Measurements from ENCODE around the gene PGC.

PGC gene

DNA sequence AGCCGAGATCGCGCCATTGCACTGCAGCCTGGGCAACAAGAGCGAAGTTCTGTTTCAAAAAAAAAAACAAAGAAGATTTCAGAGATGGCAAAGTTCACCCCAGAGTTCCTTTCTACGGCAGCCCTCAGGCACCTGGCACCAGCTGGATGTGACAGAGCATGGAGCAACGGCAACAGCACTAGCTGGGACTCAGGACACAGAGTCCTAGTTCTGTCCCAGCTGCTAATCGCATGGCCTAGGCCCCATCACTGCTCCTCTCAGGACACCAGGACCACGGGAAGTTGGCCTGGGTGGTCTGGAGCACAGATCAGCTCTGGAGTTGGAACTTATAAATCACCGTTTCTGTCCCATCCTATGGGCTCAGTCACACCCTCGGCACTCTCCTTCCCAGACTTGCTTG lies 1.1 kb downstream of the PGC start:
- no peak for DNase-seq (ENCODE audit: low read depth in 2 of 2)

DNA sequence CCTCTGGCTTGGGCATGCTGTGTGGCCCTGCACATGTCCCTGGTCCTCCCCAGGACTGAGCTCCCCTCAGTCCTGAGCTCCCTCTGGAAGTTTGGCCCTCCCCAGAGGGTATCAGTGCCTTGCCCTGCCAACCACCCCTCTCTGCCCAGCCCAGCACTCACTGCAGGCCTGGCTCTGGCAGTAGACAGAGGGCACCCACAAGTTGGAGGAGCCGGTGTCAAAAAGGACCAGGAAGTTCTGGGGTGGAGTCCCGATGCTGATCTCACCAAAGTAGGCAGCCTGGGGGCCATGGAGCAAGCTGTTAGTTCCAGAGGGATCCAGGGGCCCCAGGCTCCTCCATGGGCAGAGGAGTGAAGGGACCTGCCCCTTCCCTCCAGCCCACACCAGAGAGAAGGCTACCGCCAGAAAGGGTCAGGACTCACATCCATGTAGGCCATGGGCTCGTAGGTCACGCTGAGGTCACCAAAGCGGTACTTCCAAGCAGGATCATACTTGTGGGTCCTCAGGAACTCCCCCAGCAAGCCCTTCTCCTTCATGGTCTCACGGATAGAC lies 2.9 kb downstream of the PGC start:
- DNase-seq (ENCODE audit: low read depth in 2 of 2), result no peak

DNA sequence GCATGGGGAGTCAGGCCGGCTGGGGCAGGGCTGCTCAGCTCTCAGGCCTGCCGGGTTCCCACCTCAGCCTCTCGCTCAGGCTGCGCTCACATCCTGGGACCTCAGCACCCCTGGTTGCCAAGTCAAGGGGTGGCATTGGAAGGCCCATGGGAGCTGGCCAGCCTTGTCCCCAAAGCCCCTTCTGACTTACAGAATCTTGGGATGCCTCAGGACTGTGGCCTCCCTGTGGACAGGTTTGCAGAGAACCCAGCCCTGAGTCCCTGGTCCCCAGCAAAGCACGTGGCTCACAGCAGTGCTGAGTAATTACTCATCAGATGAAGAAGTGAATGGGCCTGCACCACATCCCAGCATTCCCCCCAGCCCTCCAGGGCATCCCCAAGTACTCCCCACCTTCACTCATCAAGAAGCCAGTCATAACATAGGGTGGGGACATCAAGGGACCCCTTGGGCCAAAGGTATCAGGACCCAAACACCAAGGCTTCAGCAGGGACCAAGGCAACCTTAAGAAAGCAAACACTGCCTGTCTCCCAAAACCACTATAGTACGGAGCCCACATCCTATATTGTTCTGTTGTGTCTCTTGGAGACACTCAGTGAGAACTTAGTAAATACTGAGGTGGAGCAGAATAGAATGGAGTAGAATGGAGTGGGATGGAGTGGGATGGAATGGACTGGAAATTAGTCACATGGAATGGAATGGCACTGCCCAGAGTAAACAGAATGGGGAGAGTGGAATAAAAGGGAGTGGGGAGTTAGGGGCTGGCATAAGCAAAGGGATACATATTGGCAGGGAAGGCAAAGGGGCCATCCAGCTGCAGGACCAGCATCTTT lies 3.6 kb downstream of the PGC start:
- no peak for DNase-seq (ENCODE audit: low read depth in 2 of 2)

DNA sequence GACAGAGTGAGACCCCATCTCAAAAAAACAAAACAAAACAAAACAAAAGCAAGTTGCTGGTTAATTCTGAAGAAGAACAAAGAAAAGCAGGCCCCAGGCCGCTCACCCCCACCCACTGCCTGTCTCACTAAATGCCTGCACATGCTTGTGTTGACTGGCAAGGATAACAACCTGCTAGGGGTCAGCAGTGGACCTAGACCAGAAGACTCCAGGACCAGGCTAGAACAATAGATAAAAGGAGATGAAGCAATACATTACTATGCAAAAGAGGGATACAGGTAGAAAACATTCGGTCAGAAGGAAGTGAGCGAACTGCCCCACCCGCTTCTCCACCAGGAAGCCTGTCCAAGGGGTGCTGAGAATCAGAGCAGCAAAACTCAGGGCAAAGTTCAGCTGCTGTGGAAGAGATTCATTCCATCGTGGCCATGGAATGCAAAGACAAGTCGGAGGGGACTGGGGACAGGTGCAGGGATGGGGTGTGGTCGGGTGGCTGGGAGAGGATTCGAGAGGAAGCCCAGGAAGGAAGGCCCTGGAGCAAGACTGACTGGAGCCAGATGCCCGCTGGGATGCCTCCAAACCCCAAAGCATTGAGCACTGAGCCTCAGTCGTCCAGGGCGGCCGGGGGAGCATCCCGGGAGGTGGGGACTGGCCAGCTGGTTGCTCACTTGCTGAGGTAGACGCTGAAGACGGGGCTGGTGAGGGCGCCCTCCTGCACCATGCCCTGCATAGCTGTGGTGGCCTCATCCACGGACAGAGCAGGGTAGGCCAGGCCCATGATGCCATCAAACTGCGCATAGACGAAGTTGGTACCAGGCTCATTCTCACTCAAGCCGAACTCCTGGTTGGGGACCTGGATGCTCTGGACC lies 5.3 kb downstream of the PGC start:
- no peak for DNase-seq (ENCODE audit: low read depth in 2 of 2)

DNA sequence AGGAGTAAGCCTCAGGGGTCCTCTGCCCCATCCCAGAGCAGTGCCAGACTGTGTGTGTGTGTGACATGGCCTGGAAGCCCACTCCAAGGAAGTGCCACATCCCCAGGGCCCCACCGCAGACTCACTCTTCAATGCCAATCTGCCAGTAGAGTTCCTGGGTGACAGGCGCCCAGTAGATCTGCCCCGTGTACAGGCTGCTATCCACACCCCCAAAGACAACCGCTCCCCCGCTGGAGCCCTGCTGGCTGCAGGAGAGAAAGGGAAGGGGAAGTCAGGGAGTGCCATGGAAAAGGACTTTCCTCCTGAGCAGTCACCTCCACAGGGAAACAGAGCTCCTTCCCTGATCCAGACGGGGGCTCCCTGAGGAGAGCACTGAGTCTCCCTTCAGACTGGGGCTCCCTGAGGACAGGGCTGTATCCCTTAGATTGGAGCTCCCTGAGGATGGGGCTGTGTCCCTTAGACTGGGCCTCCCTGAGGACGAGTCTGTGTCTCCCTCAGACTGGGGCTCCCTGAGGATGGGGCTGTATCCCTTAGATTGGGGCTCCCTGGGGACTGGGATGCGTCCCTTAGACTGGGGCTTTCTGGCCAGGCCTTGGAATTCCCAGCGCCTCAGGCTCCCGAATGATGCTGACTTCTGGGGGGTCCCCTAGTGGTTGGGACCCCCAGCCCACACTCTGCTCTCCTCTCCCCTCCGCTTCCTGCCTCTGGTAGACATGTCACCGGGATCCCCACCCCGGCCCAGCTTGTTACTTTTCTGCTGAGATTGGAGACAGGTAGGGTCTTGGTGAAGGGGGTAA lies 6.6 kb downstream of the PGC start:
- no peak for DNase-seq (ENCODE audit: low read depth in 2 of 2)

DNA sequence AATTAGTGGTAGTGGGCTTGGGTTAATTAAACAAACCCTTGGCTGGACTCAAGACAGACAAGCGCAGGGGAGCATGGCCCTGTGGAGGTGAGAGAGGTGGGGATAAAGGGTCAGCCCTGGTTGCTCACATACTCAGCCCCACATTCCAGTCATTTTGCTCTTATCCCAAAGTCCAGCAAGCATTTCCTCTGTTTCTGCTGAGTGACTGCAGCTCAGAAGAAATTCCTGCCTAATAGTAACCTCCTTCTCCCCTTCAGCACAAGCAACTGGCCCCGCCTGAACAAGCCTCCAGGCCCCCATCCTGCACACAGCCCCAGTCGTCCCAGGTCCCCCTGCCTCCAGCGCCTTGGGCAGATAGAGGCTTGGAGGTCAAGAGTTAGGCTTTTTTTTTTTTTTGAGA lies 8.2 kb downstream of the PGC start:
- DNase-seq (ENCODE audit: low read depth in 2 of 2), result no peak

DNA sequence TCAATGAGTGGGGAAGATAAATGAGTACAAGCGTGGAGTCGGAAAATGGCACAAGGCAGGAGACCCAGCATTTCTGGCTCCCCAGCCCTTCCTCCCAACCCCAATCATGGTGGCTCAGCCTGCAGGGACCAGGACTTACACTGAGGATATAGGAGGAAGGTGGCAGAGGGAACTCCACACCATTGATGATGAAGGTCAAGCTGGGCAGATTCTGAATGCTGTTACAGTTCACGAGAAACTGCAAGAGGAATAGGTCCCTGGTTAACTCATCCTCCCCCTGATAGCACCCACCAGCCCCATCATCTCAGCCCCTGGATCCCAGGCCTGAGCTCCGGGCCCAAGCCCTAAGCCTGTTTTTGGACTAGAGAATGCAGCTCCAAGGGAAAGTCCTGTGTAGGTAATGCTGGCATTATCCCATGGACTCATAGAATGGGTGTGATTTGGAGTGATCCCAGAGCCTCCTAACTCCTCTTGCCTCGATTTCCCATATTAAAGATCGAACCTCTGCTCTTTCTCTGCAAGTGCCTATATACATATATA lies 9.5 kb downstream of the PGC start:
- DNase-seq (ENCODE audit: low read depth in 2 of 2), result no peak

DNA sequence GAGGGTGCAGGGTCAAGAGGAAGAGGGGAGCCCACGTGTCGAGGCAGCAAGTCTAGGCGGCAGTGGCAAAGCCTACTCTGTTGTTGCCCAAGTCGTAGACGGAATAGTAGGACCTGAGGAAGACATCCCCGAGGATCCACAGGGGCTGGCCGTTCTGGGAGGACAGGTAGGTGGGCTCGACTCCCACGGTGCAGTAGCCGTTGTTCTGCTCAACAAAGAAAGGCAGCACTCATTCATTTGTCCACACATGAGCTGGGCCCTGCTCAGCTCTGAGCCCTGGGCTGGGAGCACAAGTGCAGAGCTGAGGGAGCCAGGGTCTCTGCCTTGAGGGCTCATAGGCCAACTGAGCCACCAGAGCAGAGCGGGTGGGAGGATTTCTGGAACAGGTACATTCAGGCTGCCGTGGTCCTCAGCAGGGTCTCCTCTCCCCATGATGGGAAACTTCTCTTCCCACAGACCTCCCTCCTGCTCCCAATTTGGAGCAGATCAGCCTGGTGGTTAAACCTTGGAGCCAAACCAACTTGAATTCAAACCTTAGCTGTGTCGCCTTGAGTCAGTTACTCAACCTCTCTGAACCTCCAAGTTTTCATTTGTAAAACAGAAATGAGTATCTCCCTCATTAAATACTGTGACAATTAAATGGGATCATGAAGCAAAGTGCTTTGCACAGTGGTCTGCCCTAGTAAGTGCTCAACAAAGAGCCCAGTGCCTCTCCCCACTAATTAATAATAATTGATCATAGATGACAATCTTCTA lies 10.2 kb downstream of the PGC start:
- no peak for DNase-seq (ENCODE audit: low read depth in 2 of 2)

DNA sequence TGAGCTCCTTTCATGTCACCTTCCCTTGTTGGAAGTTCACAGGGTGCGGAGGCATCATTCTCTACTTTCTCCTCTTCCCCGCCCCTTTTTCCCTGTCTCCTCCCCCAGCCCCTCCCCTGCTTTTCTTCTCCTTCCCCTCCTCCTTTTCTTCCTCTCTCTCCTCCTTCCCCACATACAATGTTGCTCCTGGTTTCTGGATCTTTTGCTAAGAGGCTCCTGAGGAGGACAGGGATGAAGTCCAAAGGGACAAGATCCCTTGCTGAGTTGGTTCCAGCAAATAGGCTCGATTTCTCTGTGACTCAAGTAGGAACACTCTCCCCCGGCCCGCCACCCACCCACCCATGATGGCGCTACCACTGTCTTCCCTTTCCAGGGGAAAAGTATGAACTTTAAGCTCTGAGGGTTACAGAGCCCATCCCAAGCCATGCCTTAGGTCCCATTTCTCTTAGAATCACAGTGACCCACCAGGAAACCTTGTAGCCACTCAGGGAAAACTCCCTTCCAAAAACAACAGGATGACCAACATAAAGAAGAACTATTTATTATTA lies 10.9 kb downstream of the PGC start:
- no peak for DNase-seq (ENCODE audit: low read depth in 2 of 2)

DNA sequence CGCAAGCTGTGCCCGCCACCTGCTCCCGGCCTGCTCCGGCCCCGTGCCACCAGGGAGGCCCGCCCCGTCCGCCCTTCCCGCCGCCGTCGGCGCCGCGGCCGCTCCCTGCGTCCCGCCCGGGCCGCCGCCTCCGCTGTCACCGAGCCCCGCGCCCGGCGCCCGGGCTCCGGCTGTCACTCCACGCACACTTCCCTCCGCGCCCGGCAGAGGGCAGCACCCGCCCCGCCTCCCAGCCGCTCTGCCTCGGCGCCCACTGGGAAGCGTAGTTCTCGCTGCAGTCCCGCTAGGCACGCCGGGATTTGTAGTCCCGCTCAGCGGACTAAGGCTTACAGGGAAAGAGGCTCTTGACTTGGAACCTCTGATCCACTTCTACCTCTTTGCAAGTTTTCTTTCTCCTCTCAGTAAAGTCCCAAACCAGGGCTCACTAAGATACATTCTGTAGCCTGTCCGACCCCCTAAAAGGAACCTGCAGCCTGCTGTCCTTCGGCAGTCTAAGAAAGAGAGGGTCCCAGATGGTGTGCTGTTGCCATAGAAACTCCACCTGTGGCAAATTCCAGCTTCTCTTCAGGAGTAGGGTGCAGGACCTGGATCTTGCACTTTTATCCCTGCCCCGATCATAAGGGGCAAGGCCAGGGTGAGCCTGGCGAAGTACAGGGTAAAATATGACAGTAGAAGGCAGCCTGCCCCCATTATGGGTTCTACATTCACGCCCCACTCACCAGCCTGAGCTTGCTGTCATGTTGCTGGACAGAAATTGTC lies 11.6 kb downstream of the PGC start, which contains the start of gene TFEB:
Gene TFEB, minus strand, starts transcription at position 182 of the 759 bp plus-strand sequence. CDS start 44,395 bp downstream, outside the sequence.
- DNase-seq (ENCODE audit: low read depth in 2 of 2), result peak; percentile 81 to 85

DNA sequence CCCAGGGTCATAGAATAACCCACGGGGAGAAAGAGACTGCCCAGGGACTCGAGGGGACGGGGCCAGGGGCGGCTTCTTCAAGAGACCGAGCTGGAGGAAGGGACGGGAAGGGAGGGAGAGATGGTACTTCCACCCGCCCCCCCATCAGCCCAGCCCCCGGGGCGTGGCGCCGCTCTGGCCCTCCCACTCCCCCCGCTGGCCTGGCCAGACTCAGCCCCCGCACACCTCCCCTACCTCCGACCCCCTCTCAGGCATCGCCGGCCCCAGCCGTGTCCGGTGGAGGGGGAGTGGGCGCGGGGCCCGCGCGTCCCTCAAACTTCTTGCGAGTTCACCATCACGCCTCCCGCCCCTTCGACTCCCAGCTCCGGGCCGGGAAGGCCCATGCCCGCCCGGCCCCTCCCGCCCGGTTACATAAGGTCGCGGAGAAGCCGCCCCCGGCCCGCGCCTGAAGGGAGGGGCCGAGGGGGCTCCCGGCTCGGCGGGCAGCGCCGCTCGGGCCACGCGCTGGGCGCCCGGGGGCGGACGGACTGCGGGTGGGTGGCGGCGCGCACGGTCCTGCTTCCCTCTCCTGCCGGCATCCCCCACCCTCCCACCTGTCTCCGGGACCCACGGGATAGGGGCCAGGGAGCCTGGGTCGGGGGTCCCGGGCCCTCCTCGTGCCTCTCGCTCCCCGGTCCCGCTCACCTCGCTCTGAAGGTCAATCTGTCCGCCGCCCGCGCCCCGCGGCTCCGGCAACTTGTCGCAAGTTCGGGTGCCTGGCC lies 12.4 kb downstream of the PGC start:
- peak; percentile 45 to 50 for DNase-seq (ENCODE audit: low read depth in 2 of 2)

DNA sequence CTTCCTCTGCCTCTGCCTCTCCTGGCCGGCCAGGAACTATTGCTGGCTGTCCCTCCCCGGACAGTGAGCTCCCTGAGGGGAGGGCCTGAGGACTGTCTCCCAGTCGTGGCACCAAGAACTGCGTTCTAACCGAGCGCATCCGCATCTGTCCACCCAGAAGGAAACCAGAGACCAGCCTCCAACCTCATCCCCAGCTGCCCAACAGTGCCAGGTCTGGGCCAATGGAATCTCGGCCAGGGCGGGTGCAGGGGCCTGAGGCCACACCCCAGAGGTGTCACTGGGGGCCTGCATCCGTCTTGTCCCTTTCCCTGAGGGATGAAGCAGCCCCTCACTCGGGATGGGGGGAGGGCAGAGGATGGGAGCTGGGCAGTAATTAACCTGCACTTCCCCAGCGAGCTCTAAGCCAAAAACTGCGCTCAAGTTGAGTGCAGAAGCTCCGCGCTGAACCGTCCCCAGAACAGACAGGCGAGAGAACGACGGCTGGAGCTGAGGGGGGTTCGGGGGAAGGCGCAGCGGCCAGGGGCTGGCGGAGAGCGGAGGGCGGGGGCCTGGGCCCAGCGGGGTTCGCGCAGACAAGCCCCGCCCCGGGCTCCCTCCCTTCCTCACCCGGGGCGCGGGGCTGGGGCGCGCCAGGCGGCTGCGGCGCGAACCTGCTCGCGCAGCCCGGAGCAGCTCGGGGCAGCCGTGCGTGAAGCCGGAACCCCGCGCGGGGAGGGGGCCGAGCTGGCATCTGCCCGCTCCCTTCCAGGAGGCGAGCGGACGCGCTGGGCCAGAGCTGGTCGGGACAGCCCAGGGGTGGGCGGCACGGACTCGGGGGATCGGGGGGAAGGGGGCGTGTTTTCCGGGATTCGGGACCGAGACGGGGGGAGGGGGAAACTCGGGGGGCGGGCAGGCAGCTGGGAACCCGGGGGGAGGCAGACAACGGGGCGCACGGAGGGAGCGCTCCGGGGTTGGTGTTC lies 13.2 kb downstream of the PGC start:
- DNase-seq (ENCODE audit: low read depth in 2 of 2), result peak; percentile 16 to 34

DNA sequence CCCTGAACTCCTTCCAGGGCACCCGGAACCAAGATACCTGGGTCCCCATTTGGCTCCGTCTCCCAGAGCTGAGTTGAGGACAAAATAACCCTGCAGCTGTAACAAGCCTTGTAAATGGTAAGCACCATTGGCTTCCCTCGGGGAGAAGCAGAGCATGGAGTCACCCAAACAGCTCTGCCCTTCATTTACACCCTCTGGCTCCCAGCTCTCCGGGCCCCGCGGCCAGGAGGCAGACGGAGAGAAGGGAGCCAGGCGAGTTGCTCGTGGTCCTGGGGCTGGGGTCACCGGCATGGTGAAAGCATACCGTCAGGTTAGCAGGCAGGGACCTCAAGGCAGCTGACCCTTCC lies 13.9 kb downstream of the PGC start:
- DNase-seq (ENCODE audit: low read depth in 2 of 2), result no peak

DNA sequence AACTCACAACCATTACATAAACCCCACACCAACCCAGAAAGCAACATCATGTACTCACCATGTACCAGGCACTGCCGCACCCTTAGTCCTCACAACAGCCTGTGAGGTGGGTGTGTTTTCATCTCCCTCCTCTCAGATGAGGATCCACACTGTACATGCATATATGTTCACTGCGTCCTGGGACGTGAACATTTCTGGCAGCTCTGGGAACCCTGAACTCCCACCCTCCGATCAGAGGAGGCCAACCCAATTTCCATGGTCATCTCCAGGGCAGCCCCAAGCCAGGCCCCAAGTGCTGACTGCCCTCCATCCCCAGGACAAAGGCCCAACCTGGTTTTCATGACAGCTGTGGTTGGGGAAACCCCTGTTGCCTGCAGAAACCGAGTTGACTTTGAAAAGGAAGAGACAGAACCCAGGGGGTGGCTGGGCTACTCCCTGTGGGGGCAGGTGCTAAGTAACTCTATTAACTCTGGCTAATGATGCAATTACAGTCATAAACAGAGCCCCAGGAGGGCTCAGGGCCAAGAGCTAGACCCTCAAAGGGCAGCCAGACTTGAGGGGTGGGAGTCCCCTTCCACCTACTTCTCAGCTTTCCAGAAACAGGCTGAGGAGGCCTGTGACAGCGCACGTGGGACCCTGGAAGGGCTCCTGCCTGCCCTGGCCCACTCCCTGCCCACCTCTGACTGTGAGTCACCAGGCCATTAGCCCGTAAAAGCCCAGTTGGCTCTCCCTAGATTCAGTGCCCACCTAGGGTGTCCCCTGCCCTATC lies 14.4 kb downstream of the PGC start:
- peak; percentile 44 to 49 for DNase-seq (ENCODE audit: low read depth in 2 of 2)

DNA sequence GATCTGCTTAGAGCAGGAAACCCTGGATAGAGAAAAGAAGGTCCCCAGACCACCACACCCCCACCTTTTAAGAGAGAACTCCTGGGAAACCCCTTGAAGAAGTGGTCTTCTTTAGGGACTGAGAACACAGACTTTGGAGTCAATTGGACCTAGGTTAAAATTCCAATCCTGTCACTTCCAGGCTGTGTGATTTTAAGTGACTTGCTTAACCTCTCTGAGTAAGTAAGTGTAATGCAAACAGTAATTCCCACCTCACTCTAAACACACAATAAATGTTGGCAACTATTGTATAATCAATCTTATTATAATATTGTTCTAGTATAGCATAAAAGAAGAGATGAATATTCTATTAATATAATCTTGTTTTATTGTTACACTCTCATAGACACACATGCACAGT lies 15.0 kb downstream of the PGC start:
- DNase-seq (ENCODE audit: low read depth in 2 of 2), result no peak

DNA sequence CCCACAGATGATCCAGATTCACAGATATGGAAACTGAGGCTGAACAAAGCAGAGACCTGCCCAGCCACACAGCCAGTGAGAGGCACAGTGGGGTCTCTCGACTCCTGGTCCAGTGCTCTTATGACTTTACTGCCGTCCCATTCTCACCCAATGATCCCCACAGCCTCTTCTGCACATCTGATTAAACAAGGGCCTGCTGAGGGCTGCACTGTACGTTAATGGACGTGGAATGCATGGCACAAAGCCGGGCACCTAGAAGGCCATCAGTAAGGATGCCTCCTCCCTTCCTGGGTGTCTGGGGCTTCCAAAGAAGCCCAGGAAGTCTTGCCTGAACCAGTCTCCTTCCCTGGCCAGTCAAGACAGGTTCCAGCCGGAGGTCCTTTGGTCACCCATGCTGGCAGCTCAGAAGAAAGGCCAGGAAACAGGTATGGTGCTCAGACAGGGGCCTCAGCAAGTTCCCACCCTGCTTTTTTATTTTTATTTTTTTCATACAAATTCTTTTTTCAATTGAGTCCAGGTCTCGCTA lies 15.6 kb downstream of the PGC start:
- DNase-seq (ENCODE audit: low read depth in 2 of 2), result no peak
